Astrocyte (in vitro differentiated cells and primary cell): ENCODE data around the gene APOH.

Experiments
- EZH2 ChIP-seq: IDR thresholded peaks from 2 replicates; pipeline ENCODE4 v1.6.1; 2012; ENCODE audit warnings: mild to moderate bottlenecking, low read length, inconsistent platforms; ENCODE audit not compliant: insufficient read depth
- TF ChIP-seq, protein P1 (sequence below): IDR thresholded peaks from 2 replicates; pipeline ENCODE4 v1.5.1; 2011; ENCODE audit warnings: low read depth, mild to moderate bottlenecking, inconsistent platforms, low read length, moderate library complexity; ENCODE audit not compliant: insufficient read depth

DNA sequence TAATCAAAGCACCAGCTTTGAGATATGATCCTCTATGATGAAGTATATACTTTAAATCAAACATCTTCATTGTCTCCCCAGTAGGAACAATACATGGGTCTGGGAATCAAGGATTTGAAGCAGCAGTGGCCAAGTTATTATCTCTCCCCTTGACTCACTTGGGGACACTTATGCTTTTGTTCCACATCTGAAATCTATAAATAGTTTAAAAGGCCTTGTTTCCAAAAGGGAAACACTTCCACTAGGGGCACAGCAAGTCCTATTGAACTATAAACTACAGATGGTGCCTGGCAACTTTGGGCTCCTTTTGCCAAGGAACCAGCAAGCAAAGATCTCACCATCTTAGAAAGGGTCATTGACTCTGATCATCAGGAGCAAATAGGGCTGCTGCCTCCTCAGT is 21.3 kb downstream of the APOH start:
- TF ChIP-seq, protein P1, sequence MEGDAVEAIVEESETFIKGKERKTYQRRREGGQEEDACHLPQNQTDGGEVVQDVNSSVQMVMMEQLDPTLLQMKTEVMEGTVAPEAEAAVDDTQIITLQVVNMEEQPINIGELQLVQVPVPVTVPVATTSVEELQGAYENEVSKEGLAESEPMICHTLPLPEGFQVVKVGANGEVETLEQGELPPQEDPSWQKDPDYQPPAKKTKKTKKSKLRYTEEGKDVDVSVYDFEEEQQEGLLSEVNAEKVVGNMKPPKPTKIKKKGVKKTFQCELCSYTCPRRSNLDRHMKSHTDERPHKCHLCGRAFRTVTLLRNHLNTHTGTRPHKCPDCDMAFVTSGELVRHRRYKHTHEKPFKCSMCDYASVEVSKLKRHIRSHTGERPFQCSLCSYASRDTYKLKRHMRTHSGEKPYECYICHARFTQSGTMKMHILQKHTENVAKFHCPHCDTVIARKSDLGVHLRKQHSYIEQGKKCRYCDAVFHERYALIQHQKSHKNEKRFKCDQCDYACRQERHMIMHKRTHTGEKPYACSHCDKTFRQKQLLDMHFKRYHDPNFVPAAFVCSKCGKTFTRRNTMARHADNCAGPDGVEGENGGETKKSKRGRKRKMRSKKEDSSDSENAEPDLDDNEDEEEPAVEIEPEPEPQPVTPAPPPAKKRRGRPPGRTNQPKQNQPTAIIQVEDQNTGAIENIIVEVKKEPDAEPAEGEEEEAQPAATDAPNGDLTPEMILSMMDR, result no peak
- no peak for TF ChIP-seq EZH2
